IMR-90 (cell line): ENCODE measurements around the gene EID3. TPM values are rescaled to one million over a fixed set of nuclear protein-coding genes. Genes with fewer than 3 reads are reported as not detected.
"Not testable (repeated sequence)": the region's sequence is repeated elsewhere in the genome, so short reads cannot be mapped to it uniquely, and the experiment has no call there.

Source experiments
- ATAC-seq: fragments of 200-7000 bp; cut with Tn5 transposase; 2 replicates; pipeline ENCODE4 v1.9.1; 2020; ENCODE audit warnings: low read depth, mild to moderate bottlenecking, moderate library complexity
- BruUV-seq: library from RNA; stranded (reverse); fragments of 400-500 nt; replicated peaks from 2 replicates; lab custom pipeline; 2021; lab: Mats Ljungman, UMichigan
- CTCF ChIA-PET: fragments of 300-600 bp; formaldehyde crosslinking; extraction: SDS; loops from one replicate; lab custom pipeline; 2021; ENCODE audit warnings: antibody characterized with exemption; lab: Yijun Ruan, JAX
- POLR2A ChIA-PET: fragments of 300-600 bp; sonication (Branson Sonifier 250); formaldehyde crosslinking; loops from one replicate; lab custom pipeline; 2022; ENCODE audit warnings: antibody characterized with exemption; ENCODE audit not compliant: unreplicated experiment; lab: Charles Lee
- DNase-seq: peaks from one replicate; pipeline ENCODE4 v3.0.0; 2013
- H2AFZ ChIP-seq: replicated peaks from 2 replicates; pipeline ENCODE3; 2013; ENCODE audit warnings: low read length, mild to moderate bottlenecking; ENCODE audit not compliant: poor library complexity
- H2AK5ac ChIP-seq: 2 replicates; pipeline ENCODE4 v1.6.1; 2013; ENCODE audit warnings: low read depth, low read length, inconsistent platforms
- H2AK9ac ChIP-seq: replicated peaks from 2 replicates; pipeline ENCODE3; 2013; ENCODE audit warnings: mild to moderate bottlenecking, low read depth, low read length, moderate library complexity; ENCODE audit not compliant: poor library complexity
- H2BK120ac ChIP-seq: 2 replicates; pipeline ENCODE4 v1.6.1; 2013; ENCODE audit warnings: low read depth, low read length, inconsistent platforms
- H2BK15ac ChIP-seq: 3 replicates; pipeline ENCODE4 v1.6.1; 2013; ENCODE audit warnings: low read depth, low read length, inconsistent platforms
- H2BK20ac ChIP-seq: 2 replicates; pipeline ENCODE4 v1.6.1; 2013; ENCODE audit warnings: low read depth, mild to moderate bottlenecking, inconsistent platforms, low read length, moderate library complexity
- H2BK5ac ChIP-seq: 2 replicates; pipeline ENCODE4 v1.6.1; 2013; ENCODE audit warnings: mild to moderate bottlenecking, low read depth, low read length, inconsistent platforms; ENCODE audit not compliant: poor library complexity, severe bottlenecking
- H3K14ac ChIP-seq: replicated peaks from 2 replicates; pipeline ENCODE4 v1.6.1; 2013; ENCODE audit warnings: low read depth, low read length, inconsistent platforms
- H3K18ac ChIP-seq: 2 replicates; pipeline ENCODE4 v1.6.1; 2013; ENCODE audit warnings: low read depth, low read length, control low read depth
- H3K23ac ChIP-seq: 2 replicates; pipeline ENCODE4 v1.6.1; 2013; ENCODE audit warnings: low read depth, low read length, inconsistent platforms
- H3K27ac ChIP-seq: 2 replicates; pipeline ENCODE4 v1.5.1; 2013; ENCODE audit warnings: mild to moderate bottlenecking, control low read depth, low read length; ENCODE audit not compliant: insufficient read depth
- H3K27me3 ChIP-seq: 2 replicates; pipeline ENCODE4 v1.6.1; 2013; ENCODE audit warnings: low read length; ENCODE audit not compliant: control insufficient read depth, insufficient read depth
- H3K36me3 ChIP-seq: 2 replicates; pipeline ENCODE4 v1.6.1; 2013; ENCODE audit warnings: low read length, mixed read lengths; ENCODE audit not compliant: control insufficient read depth, insufficient read depth
- H3K4ac ChIP-seq: 2 replicates; pipeline ENCODE4 v1.6.1; 2013; ENCODE audit warnings: low read depth, low read length, inconsistent platforms
- H3K4me1 ChIP-seq: 2 replicates; pipeline ENCODE4 v1.6.1; 2013; ENCODE audit warnings: low read length, mixed read lengths; ENCODE audit not compliant: control insufficient read depth, insufficient read depth
- H3K4me2 ChIP-seq: 2 replicates; pipeline ENCODE4 v1.6.1; 2013; ENCODE audit warnings: low read depth, mild to moderate bottlenecking, control low read depth, low read length, moderate library complexity
- H3K4me3 ChIP-seq: 2 replicates; pipeline ENCODE4 v1.5.1; 2013; ENCODE audit warnings: low read depth, mild to moderate bottlenecking, control low read depth, low read length, moderate library complexity; ENCODE audit not compliant: insufficient read depth
- H3K56ac ChIP-seq: 2 replicates; pipeline ENCODE4 v1.6.1; 2013; ENCODE audit warnings: low read length, inconsistent platforms; ENCODE audit not compliant: insufficient read depth; ENCODE audit errors: extremely low read depth
- H3K79me1 ChIP-seq, 2 experiments: 2 replicates each; pipeline ENCODE4 v1.6.1; 2013; ENCODE audit warnings: low read length in 2 of 2, inconsistent platforms in 1 of 2, low read depth in 1 of 2
- H3K9ac ChIP-seq: 2 replicates; pipeline ENCODE4 v1.6.1; 2013; ENCODE audit warnings: low read depth, low read length, control low read depth
- H3K9me1 ChIP-seq: 2 replicates; pipeline ENCODE4 v1.6.1; 2013; ENCODE audit warnings: low read length, inconsistent platforms; ENCODE audit not compliant: insufficient read depth
- H3K9me3 ChIP-seq: 2 replicates; pipeline ENCODE4 v1.6.1; 2013; ENCODE audit warnings: low read length; ENCODE audit not compliant: control insufficient read depth, insufficient read depth
- H4K20me1 ChIP-seq: 2 replicates; pipeline ENCODE4 v1.6.1; 2013; ENCODE audit warnings: low read length, inconsistent platforms; ENCODE audit not compliant: insufficient read depth
- H4K5ac ChIP-seq: 2 replicates; pipeline ENCODE4 v1.6.1; 2013; ENCODE audit warnings: mild to moderate bottlenecking, low read depth, low read length, control low read depth
- H4K8ac ChIP-seq, 2 experiments: 2 replicates each; pipeline ENCODE4 v1.6.1; 2013; ENCODE audit warnings: low read depth in 2 of 2, low read length in 2 of 2, control low read depth in 1 of 2, inconsistent platforms in 1 of 2
- H4K91ac ChIP-seq: 2 replicates; pipeline ENCODE4 v1.6.1; 2013; ENCODE audit warnings: low read depth, low read length, inconsistent platforms; ENCODE audit not compliant: insufficient read depth
- whole genome bisulfite sequencing, 2 experiments: methylation state at CpG; one replicate each; pipeline versions ENCODE4 v1.1.5 to v1.1.7; 2013; ENCODE audit warnings: missing lambda C conversion rate in 2 of 2; ENCODE audit not compliant: insufficient read length in 1 of 2; ENCODE audit errors: extremely low coverage in 2 of 2; 5-methylcytosine and 5-hydroxymethylcytosine counted together
- dilution Hi-C: fragments of 300-500 bp; cut with HindIII; formaldehyde crosslinking; loops from one replicate; pipeline ENCODE4 v1.14.3; 2018; ENCODE audit warnings: low sequenced_read_pairs; ENCODE audit not compliant: unreplicated experiment
- in situ Hi-C: fragments of 300-500 bp; cut with MboI; formaldehyde crosslinking; loops from 3 replicates; pipeline ENCODE4 v1.14.3; 2019; ENCODE audit warnings: low sequenced_read_pairs, inconsistent platforms, mixed read lengths
- intact Hi-C: fragments of 100-400 bp; cut with micrococcal nuclease; formaldehyde crosslinking; loops from 2 replicates; pipeline ENCODE4 v1.10.0; 2022
- polyA plus RNA-seq, 3 experiments: library from polyadenylated mRNA; depleted of rRNA; stranded (reverse); fragments of >200 nt; gene quantifications; 2 replicates each; pipeline ENCODE4 v1.2.3, GENCODE V29; 2012; ENCODE audit warnings: low replicate concordance in 1 of 3
- total RNA-seq: library from RNA; depleted of rRNA; stranded (reverse); fragments of >200 nt; gene quantifications from 2 replicates; pipeline ENCODE4 v1.2.3, GENCODE V29; 2012

EID3 gene
- total and polyA plus RNA-seq, 2 of the 4 experiments (the other 2 are of a cell fraction), result 2.2 to 4.1 TPM

DNA sequence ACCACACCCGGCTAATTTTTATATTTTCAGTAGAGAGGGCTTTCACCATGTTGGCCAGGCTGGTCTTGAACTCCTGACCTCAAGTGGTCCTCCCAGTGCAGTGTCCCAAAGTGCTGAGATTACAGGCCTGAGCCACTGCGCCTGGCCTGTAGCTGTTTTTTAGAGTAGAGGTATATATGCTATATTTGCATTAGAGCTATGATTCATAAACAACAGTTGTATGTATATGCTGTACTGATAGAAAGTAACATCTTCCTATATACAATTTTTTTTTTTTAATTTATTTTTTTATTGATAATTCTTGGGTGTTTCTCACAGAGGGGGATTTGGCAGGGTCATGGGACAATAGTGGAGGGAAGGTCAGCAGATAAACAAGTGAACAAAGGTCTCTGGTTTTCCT, 19.0 kb downstream of the EID3 start:
- intact Hi-C loops, result loop anchor here (10.0 kb wide), 1 partner anchor 378 kb away; no protein-coding TSS in a partner anchor
- H2AFZ ChIP-seq, POLR2A ChIA-PET, H4K91ac ChIP-seq, H3K23ac ChIP-seq, H3K4me1 ChIP-seq, H3K9ac ChIP-seq, in situ Hi-C loops, H2BK120ac ChIP-seq, H2AK9ac ChIP-seq, H3K9me1 ChIP-seq, H3K56ac ChIP-seq, H3K4ac ChIP-seq, H3K27me3 ChIP-seq, DNase-seq, H3K18ac ChIP-seq, dilution Hi-C loops, H4K5ac ChIP-seq, H2BK20ac ChIP-seq, H3K9me3 ChIP-seq, H3K4me3 ChIP-seq, H2BK5ac ChIP-seq, H3K14ac ChIP-seq, BruUV-seq, H2BK15ac ChIP-seq, CTCF ChIA-PET, H4K8ac ChIP-seq, H2AK5ac ChIP-seq, ATAC-seq, H3K4me2 ChIP-seq: not testable (repeated sequence)
- Histone ChIP-seq H4K20me1 (peaks cover 55% of the 10 kb centered on the region), H3K79me1 (peaks cover 23 to 54% of the 10 kb centered on the region in 2 experiments), H3K36me3 (peaks cover 57% of the 10 kb centered on the region), H3K27ac (peak overlapping the region; percentile 3; the same call in 1 of the 2 replicates)
- WGBS, 2 experiments, result no CpG with 5 or more reads among the region's 2 CpGs
